GM12872 (cell line): Measurements from ENCODE around the gene DHCR24.

Source experiments
- CTCF ChIP-seq: IDR thresholded peaks from 3 replicates; pipeline ENCODE4 v1.5.1; 2011; ENCODE audit warnings: low read depth, mild to moderate bottlenecking, low read length, moderate library complexity; ENCODE audit not compliant: insufficient read depth

The DHCR24 gene

GRCh38 chr1:54866801-54867716 is 19.9 kb downstream of the DHCR24 start:
- TF ChIP-seq CTCF = no peak

GRCh38 chr1:54865238-54866073 is 21.5 kb downstream of the DHCR24 start:
- TF ChIP-seq CTCF = no peak

- no peak for TF ChIP-seq CTCF
Measured at GRCh38 chr1:54864460-54865208, 22.4 kb downstream of the DHCR24 start.

GRCh38 chr1:54863267-54863665 is 23.7 kb downstream of the DHCR24 start:
- TF ChIP-seq CTCF = no peak

- TF ChIP-seq CTCF = no peak
Measured at GRCh38 chr1:54861070-54861761, 25.8 kb downstream of the DHCR24 start.

- TF ChIP-seq CTCF = no peak
Measured at GRCh38 chr1:54859700-54860391, 27.1 kb downstream of the DHCR24 start.
